Endothelial cell of umbilical vein (primary cell): ENCODE measurements around the gene PDE1A. TPM values are rescaled to one million over a fixed set of nuclear protein-coding genes. Genes with fewer than 3 reads are reported as not detected.

ENCODE experiments used
- BruUV-seq: library from RNA; stranded (reverse); fragments of 400-500 nt; replicated peaks from 2 replicates; lab custom pipeline; 2021; lab: Mats Ljungman, UMichigan
- CTCF ChIA-PET: fragments of 300-600, 350-600 bp; sonication (Branson Sonifier 250); formaldehyde crosslinking; loops from one replicate; lab custom pipeline; 2021; ENCODE audit warnings: antibody characterized with exemption, inconsistent platforms; lab: Charles Lee
- POLR2A ChIA-PET: fragments of 300-600, 350-600 bp; sonication (Branson Sonifier 250); formaldehyde crosslinking; loops from one replicate; lab custom pipeline; 2021; ENCODE audit warnings: antibody characterized with exemption, inconsistent platforms; lab: Charles Lee
- DNase-seq: peaks from one replicate; pipeline ENCODE4 v3.0.0-alpha.2; 2011; ENCODE audit warnings: low read depth, low spot score
- FAIRE-seq: peaks from 2 replicates; lab custom pipeline; 2011; peaks lifted over from hg19 to GRCh38; lab: Jason Lieb, UNC
- H2AFZ ChIP-seq: 2 replicates; pipeline ENCODE4 v1.6.0; 2012; ENCODE audit warnings: low read depth, low read length, control low read depth, inconsistent platforms
- H3K27ac ChIP-seq: 2 replicates; pipeline ENCODE4 v1.5.1; 2011; ENCODE audit warnings: low read depth, mild to moderate bottlenecking, control low read depth, low read length, moderate library complexity; ENCODE audit not compliant: insufficient read depth
- H3K27me3 ChIP-seq, 2 experiments: 2 replicates each; pipeline versions ENCODE4 v1.6.0 to v1.6.1; 2011; ENCODE audit warnings: low read length in 2 of 2, mixed read lengths in 1 of 2; ENCODE audit not compliant: control insufficient read depth in 2 of 2, insufficient read depth in 2 of 2
- H3K36me3 ChIP-seq, 2 experiments: 2 replicates in 1 of 2; 3 replicates in 1 of 2; pipeline ENCODE4 v1.5.1; 2011; ENCODE audit warnings: low read length in 2 of 2, mild to moderate bottlenecking in 1 of 2, moderate library complexity in 1 of 2; ENCODE audit not compliant: control insufficient read depth in 2 of 2, insufficient read depth in 2 of 2; ENCODE audit errors: extremely low read depth in 1 of 2
- H3K4me1 ChIP-seq: 3 replicates; pipeline ENCODE4 v1.5.1; 2011; ENCODE audit warnings: mild to moderate bottlenecking, low read length; ENCODE audit not compliant: control insufficient read depth, insufficient read depth; ENCODE audit errors: extremely low read depth
- H3K4me2 ChIP-seq: 2 replicates; pipeline ENCODE4 v1.6.1; 2011; ENCODE audit warnings: low read length, control low read depth, mixed read lengths; ENCODE audit not compliant: insufficient read depth
- H3K4me3 ChIP-seq, 3 experiments: fragments of 200-600 bp in 1 of 3; sonication (generic), shearing (Covaris generic) in 1 of 3; replicated peaks in 1 of 3; 2 replicates each; pipeline ENCODE4 v1.5.1; 2011 to 2016; ENCODE audit warnings: control low read depth in 3 of 3, low read length in 3 of 3, mild to moderate bottlenecking in 2 of 3, inconsistent platforms in 1 of 3, low read depth in 1 of 3, moderate library complexity in 1 of 3; ENCODE audit not compliant: insufficient read depth in 1 of 3
- H3K79me2 ChIP-seq: 2 replicates; pipeline ENCODE4 v1.6.0; 2012; ENCODE audit warnings: low read length, inconsistent platforms; ENCODE audit not compliant: control insufficient read depth, insufficient read depth
- H3K9ac ChIP-seq: replicated peaks from 2 replicates; pipeline ENCODE3; 2011; ENCODE audit warnings: low read length, control low read depth; ENCODE audit not compliant: insufficient read depth; ENCODE audit errors: extremely low read depth
- H3K9me1 ChIP-seq: replicated peaks from 3 replicates; pipeline ENCODE4 v1.6.0; 2011; ENCODE audit warnings: mild to moderate bottlenecking, low read length; ENCODE audit not compliant: control insufficient read depth, insufficient read depth; ENCODE audit errors: extremely low read depth
- H3K9me3 ChIP-seq: replicated peaks from 2 replicates; pipeline ENCODE4 v1.5.1; 2012; ENCODE audit warnings: low read length, inconsistent platforms; ENCODE audit not compliant: control insufficient read depth, insufficient read depth
- H4K20me1 ChIP-seq: replicated peaks from 2 replicates; pipeline ENCODE3; 2011; ENCODE audit warnings: mild to moderate bottlenecking, low read length; ENCODE audit not compliant: control insufficient read depth, insufficient read depth; ENCODE audit errors: extremely low read depth
- CTCF ChIP-seq, 2 donors: IDR thresholded peaks; 1 replicate in 1 of 2; 2 replicates in 1 of 2; pipeline ENCODE4 v1.5.1; 2011; ENCODE audit warnings: low read length in 2 of 2, mild to moderate bottlenecking in 2 of 2, moderate library complexity in 2 of 2, control low read depth in 1 of 2, inconsistent platforms in 1 of 2, low read depth in 1 of 2; ENCODE audit not compliant: insufficient read depth in 1 of 2; ENCODE audit errors: extremely low read depth in 1 of 2
- EZH2 ChIP-seq: IDR thresholded peaks from 2 replicates; pipeline ENCODE4 v1.6.1; 2012; ENCODE audit warnings: borderline replicate concordance, low read depth, mild to moderate bottlenecking, moderate library complexity, low read length, inconsistent platforms; ENCODE audit not compliant: severe bottlenecking
- FOS ChIP-seq: IDR thresholded peaks from 2 replicates; pipeline ENCODE4 v1.6.1; 2011; ENCODE audit warnings: mild to moderate bottlenecking, low read length, moderate library complexity, borderline replicate concordance; ENCODE audit not compliant: insufficient read depth
- GATA2 ChIP-seq: IDR thresholded peaks from 2 replicates; pipeline ENCODE4 v1.7.0; 2011; ENCODE audit warnings: low read depth, mild to moderate bottlenecking, moderate library complexity, mixed read lengths, low read length; ENCODE audit not compliant: insufficient read length, insufficient read depth
- JUN ChIP-seq: IDR thresholded peaks from 2 replicates; pipeline ENCODE4 v1.6.1; 2011; ENCODE audit warnings: borderline replicate concordance, low read depth; ENCODE audit not compliant: insufficient read length, insufficient read depth
- MYC ChIP-seq: IDR thresholded peaks from one replicate; pipeline ENCODE4 v1.6.1; 2011; ENCODE audit warnings: mild to moderate bottlenecking, low read depth, low read length
- POLR2A ChIP-seq: IDR thresholded peaks from 2 replicates; pipeline ENCODE4 v1.6.1; 2012; ENCODE audit warnings: low read depth, mild to moderate bottlenecking, control low read depth, low read length
- POLR2AphosphoS5 ChIP-seq: IDR thresholded peaks from 2 replicates; pipeline ENCODE4 v1.6.1; 2012; ENCODE audit warnings: low read depth, mild to moderate bottlenecking, control low read depth, low read length, moderate library complexity; ENCODE audit not compliant: insufficient read depth
- dilution Hi-C: fragments of 300-500 bp; cut with MboI; formaldehyde crosslinking; loops from one replicate; pipeline ENCODE4 v1.15.0; 2019; ENCODE audit warnings: low sequenced_read_pairs; ENCODE audit not compliant: extremely low pct_ligation_motif_present
- intact Hi-C: fragments of 100-400 bp; cut with micrococcal nuclease; formaldehyde crosslinking; loops from one replicate; pipeline ENCODE4 v1.10.0; 2022
- polyA plus RNA-seq, 4 experiments: library from polyadenylated mRNA; depleted of rRNA in 3 of 4; stranded (reverse) in 3 of 4; unstranded in 1 of 4; fragments of >200 nt; gene quantifications; 2 replicates each; pipeline versions ENCODE4 v1.2.1 to v1.2.3, GENCODE V29; 2011 to 2012; ENCODE audit warnings: missing spikeins in 1 of 4
- total RNA-seq: library from RNA; stranded (reverse); gene quantifications from 2 replicates; pipeline ENCODE4 v1.2.3, GENCODE V29; 2021
- TF ChIP-seq, protein P1 (sequence below): IDR thresholded peaks from 2 replicates; pipeline ENCODE4 v1.6.1; 2011; ENCODE audit not compliant: insufficient read depth, insufficient read length

Gene PDE1A
- total and polyA plus RNA-seq, 2 donors (not counting 3 experiments of a cell fraction or from before 2014, with no cell fraction given): 0.43 to 0.49 TPM

GRCh38 chr2:182116774-182117173 lies 310.1 kb downstream of the PDE1A start:
- H3K9ac ChIP-seq: no peak overlapping the region
- DNase-seq: no peak
- dilution Hi-C loops (no loop called here), intact Hi-C loops (no loop called here)
- no peak for TF ChIP-seq MYC
- TF ChIP-seq JUN: no peak
- TF ChIP-seq POLR2AphosphoS5: no peak
- TF ChIP-seq, protein P1, sequence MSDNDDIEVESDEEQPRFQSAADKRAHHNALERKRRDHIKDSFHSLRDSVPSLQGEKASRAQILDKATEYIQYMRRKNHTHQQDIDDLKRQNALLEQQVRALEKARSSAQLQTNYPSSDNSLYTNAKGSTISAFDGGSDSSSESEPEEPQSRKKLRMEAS: no peak
- no peak for TF ChIP-seq FOS
- TF ChIP-seq GATA2: no peak
- no peak for TF ChIP-seq CTCF (IDR thresholded peaks at IDR 0.05; ENCODE audit: extremely low read depth in 1 of 2, insufficient read depth in 1 of 2, low read depth in 1 of 2, low read length in 2 of 2)
- TF ChIP-seq EZH2: no peak
- no peak for TF ChIP-seq POLR2A
- no peaks in the 10 kb centered on the region for H3K27me3 ChIP-seq
- no TSS peak for BruUV-seq
- no peaks in the 10 kb centered on the region for H3K9me1 ChIP-seq
- no peaks in the 10 kb centered on the region for H4K20me1 ChIP-seq
- no peak for FAIRE-seq
- no peak overlapping the region for H3K4me3 ChIP-seq
- H3K4me2 ChIP-seq: no peak overlapping the region
- ChIA-PET POLR2A (no interaction called here), CTCF (interaction anchor here (1.2 kb wide), 1 partner anchor 69 kb away, joined by 3 read pairs; no protein-coding TSS in a partner anchor)
- no peaks in the 10 kb centered on the region for H3K4me1 ChIP-seq
- no peaks in the 10 kb centered on the region for H3K9me3 ChIP-seq
- no peak overlapping the region for H2AFZ ChIP-seq
- no peaks in the 10 kb centered on the region for H3K36me3 ChIP-seq
- no peaks in the 10 kb centered on the region for H3K79me2 ChIP-seq
- no peak overlapping the region for H3K27ac ChIP-seq
